Thoracic aorta (tissue), 2 donors: ENCODE data around the gene MED28. TPM values are rescaled to one million over a fixed set of nuclear protein-coding genes. Genes with fewer than 3 reads are reported as not detected.

ENCODE experiments used
- ATAC-seq: fragments of 150-250 bp; one replicate; pipeline ENCODE4 v1.8.0; 2017; ENCODE audit warnings: low read depth; ENCODE audit not compliant: insufficient number of reproducible peaks, low FRiP score
- DNase-seq: peaks from one replicate; pipeline ENCODE4 v3.0.0-alpha.2; 2020; ENCODE audit warnings: low spot score
- H3K27ac ChIP-seq, 2 donors: fragments of 200-600 bp; sonication (generic); 1 replicate in 1 of 2; 2 replicates in 1 of 2; pipeline ENCODE4 v1.5.1; 2016; ENCODE audit warnings: mild to moderate bottlenecking in 2 of 2, moderate library complexity in 2 of 2
- H3K27me3 ChIP-seq: fragments of 200-600 bp; sonication (generic); replicated peaks from 2 replicates; pipeline ENCODE4 v1.6.0; 2016; ENCODE audit warnings: mild to moderate bottlenecking; ENCODE audit not compliant: insufficient read depth
- H3K36me3 ChIP-seq: fragments of 200-600 bp; sonication (generic); one replicate; pipeline ENCODE4 v1.5.1; 2016
- H3K4me1 ChIP-seq, 2 donors: fragments of 200-600 bp; sonication (generic); 1 replicate in 1 of 2; 2 replicates in 1 of 2; pipeline versions ENCODE4 v1.5.1 to v1.6.0; 2016; ENCODE audit warnings: low read depth in 2 of 2, mild to moderate bottlenecking in 1 of 2; ENCODE audit not compliant: control insufficient read depth in 1 of 2
- H3K4me3 ChIP-seq: fragments of 200-600 bp; sonication (generic); 2 replicates; pipeline ENCODE4 v1.5.1; 2016; ENCODE audit warnings: mild to moderate bottlenecking
- H3K9me3 ChIP-seq: fragments of 200-600 bp; sonication (generic); 2 replicates; pipeline ENCODE4 v1.5.1; 2016
- total RNA-seq, 2 donors: library from RNA; depleted of rRNA; stranded (reverse); fragments of >200 nt; gene quantifications; one replicate each; pipeline versions ENCODE4 v1.1.0 to v1.2.3, GENCODE V29; 2016
- TF ChIP-seq, protein P1 (sequence below): fragments of 200-600 bp; sonication (generic); IDR thresholded peaks from one replicate; pipeline ENCODE4 v1.5.1; 2019; ENCODE audit warnings: antibody characterized with exemption

Gene MED28
- total RNA-seq, 2 donors from 2014 or later: 14.5 to 22.8 TPM

DNA sequence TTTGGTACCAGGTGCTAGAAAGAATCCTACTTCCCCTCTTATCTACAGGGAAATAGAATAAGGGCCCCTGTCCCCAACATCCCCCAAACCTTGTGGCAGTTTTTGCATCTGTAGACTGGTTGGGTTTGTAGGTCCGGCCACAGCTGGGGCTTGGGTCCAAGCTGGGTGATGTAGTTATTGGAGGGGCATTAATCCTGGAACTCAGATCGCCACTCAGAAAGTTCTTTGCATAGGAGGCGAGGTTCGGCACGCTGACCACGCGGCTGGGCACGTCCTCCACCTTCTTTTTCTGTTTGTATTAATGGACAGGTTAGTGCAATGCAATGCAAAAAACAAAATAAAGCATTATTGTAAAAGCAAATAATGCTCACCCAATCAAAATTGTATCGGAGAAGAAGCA, 19.2 kb downstream of the MED28 start:
- H3K4me3 ChIP-seq: no peak overlapping the region
- ATAC-seq (no peak), DNase-seq (no peak)
- TF ChIP-seq, protein P1, sequence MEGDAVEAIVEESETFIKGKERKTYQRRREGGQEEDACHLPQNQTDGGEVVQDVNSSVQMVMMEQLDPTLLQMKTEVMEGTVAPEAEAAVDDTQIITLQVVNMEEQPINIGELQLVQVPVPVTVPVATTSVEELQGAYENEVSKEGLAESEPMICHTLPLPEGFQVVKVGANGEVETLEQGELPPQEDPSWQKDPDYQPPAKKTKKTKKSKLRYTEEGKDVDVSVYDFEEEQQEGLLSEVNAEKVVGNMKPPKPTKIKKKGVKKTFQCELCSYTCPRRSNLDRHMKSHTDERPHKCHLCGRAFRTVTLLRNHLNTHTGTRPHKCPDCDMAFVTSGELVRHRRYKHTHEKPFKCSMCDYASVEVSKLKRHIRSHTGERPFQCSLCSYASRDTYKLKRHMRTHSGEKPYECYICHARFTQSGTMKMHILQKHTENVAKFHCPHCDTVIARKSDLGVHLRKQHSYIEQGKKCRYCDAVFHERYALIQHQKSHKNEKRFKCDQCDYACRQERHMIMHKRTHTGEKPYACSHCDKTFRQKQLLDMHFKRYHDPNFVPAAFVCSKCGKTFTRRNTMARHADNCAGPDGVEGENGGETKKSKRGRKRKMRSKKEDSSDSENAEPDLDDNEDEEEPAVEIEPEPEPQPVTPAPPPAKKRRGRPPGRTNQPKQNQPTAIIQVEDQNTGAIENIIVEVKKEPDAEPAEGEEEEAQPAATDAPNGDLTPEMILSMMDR: no peak
- H3K27ac ChIP-seq: no peak overlapping the region
- H3K4me1 ChIP-seq: no peaks in the 10 kb centered on the region
- H3K9me3 ChIP-seq: no peaks in the 10 kb centered on the region
- no peaks in the 10 kb centered on the region for H3K27me3 ChIP-seq
- H3K36me3 ChIP-seq: peaks cover 46% of the 10 kb centered on the region

DNA sequence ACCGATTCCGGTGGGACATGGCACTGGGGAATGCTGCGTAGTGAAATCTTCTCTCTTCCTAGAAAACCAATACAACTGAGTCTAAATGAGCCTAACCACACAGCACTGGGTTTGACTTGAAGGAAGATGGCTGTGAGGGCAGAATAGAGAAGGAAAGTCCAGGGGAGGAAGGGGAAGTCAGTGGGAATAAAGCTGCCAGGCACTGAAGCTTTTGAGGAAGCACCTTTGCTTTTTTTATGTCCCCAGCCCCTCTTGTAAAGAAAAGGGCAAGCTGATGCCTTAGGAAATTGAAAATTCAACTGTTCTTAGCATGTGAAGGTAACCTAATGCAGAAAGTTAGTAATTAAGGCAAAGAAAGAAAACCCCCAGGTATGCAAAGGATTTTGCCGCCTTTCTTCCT, 20.6 kb downstream of the MED28 start:
- Histone ChIP-seq H3K9me3 (no peaks in the 10 kb centered on the region), H3K4me3 (no peak overlapping the region), H3K36me3 (peaks cover 36% of the 10 kb centered on the region), H3K27me3 (no peaks in the 10 kb centered on the region), H3K27ac (no peak overlapping the region), H3K4me1 (no peaks in the 10 kb centered on the region)
- TF ChIP-seq, protein P1: no peak
- ATAC-seq (no peak), DNase-seq (no peak)

DNA sequence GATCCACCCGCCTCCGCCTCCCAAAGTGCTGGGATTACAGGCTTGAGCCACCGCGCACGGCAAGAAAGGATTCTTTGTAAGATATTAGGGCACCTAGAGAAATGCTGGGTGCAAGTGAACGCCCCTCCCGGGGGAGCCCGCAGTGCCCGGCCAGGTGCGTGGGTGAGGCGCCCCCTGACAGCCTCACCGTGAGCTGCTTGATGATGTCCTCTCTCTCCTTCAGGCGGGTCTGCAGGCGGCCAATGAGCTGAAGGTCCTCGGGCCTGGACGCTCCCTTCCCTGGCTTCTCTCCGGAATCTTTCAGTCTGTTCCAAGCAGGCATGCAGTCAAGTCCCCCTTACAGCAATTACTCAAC, 21.9 kb downstream of the MED28 start:
- ATAC-seq: no peak

DNA sequence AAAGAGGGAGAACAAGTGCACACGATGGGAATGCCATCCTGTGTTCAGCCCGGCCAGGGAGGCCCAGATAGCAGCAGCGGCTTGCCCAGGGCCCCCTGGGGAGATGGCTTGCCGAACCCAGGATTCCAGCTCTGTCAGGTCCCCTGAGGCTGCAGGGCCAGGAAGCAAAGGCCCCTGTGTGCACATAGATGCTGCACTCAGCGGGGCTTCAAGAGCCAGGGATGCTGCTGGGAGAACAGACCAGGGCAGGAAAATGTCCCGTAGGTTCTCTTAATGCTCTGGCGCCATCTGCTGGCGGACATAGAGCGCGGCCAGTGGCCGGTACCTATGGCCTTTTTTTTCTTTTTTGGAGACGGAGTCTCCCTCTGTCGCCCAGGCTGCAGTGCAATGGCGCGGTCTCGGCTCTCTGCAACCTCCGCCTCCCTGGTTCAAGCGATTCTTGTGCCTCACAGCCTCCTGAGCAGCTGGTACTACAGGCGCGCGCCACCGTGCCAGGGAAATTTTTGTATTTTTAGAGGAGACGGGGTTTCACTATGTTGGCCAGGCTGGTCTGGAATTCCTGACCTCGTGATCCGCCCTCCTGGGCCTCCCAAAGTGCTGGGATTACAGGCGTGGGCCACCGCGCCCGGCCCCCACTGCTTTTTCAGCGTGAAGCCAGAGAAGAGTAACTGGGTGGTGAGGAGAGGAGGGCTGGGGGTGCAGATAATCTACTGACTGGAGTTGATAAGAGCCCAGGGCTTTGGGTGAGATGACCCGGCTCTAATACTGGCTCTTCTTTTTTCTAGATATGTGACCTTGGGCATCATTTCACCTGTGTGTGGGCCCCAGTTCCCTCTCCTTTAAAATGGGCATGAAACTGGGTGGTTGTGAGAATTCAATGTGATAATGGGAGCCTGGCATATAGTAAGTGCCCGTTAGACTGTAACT, 22.5 kb downstream of the MED28 start:
- TF ChIP-seq, protein P1: peak; percentile 85
- Histone ChIP-seq H3K27ac (no peak overlapping the region), H3K36me3 (peaks cover 28% of the 10 kb centered on the region), H3K27me3 (no peaks in the 10 kb centered on the region), H3K9me3 (no peaks in the 10 kb centered on the region), H3K4me3 (no peak overlapping the region), H3K4me1 (no peaks in the 10 kb centered on the region)
- ATAC-seq (no peak), DNase-seq (peak; percentile 17)

More for the DNA sequence above, 21.9 kb downstream of the MED28 start:
- H3K4me1 ChIP-seq: no peaks in the 10 kb centered on the region
- TF ChIP-seq, protein P1: no peak
- peaks cover 33% of the 10 kb centered on the region for H3K36me3 ChIP-seq
- no peaks in the 10 kb centered on the region for H3K27me3 ChIP-seq
- H3K27ac ChIP-seq: no peak overlapping the region
- DNase-seq: no peak
- no peak overlapping the region for H3K4me3 ChIP-seq
- no peaks in the 10 kb centered on the region for H3K9me3 ChIP-seq

DNA sequence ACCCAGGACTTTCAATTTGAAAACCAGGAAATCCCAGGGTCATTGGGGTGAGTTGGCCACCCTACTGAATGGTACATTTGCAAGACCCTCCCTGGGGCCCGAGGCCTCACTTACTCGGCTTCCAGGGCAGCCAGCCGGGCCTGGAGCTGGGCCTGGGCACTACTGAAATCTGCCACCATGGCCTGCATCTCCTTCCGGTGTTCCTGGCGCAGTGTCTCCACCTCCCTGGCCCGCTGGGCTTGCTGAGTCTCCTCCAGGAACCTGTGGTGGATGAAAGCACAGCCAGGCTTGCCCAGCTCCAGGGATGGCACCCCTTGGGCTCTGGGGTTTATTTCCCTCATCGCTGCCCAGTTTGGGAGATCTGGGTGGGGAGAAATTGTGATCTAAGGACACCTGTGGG, 24.7 kb downstream of the MED28 start:
- Histone ChIP-seq H3K9me3 (no peaks in the 10 kb centered on the region), H3K27ac (no peak overlapping the region), H3K4me3 (no peak overlapping the region), H3K36me3 (peaks cover 7% of the 10 kb centered on the region), H3K4me1 (no peaks in the 10 kb centered on the region), H3K27me3 (no peaks in the 10 kb centered on the region)
- TF ChIP-seq, protein P1: no peak
- ATAC-seq (no peak), DNase-seq (no peak)
